Right lobe of liver (tissue), 6 donors: ENCODE measurements around the gene PAX2. TPM values are rescaled to one million over a fixed set of nuclear protein-coding genes. Genes with fewer than 3 reads are reported as not detected.

ENCODE experiments used
- ATAC-seq, 4 donors: fragments of 200-7000 bp; cut with Tn5 transposase; one replicate each; pipeline ENCODE4 v1.9.1; 2020; ENCODE audit warnings: mild to moderate bottlenecking in 4 of 4, moderate library complexity in 4 of 4
- DNase-seq, 3 donors: peaks; one replicate each; pipeline ENCODE4 v3.0.0-alpha.2; 2020
- H3K27ac ChIP-seq, 3 donors: fragments of 200-600 bp; one replicate each; pipeline ENCODE4 v1.8.0; 2022
- H3K27me3 ChIP-seq, 2 donors: fragments of 200-600 bp; one replicate each; pipeline ENCODE4 v1.8.0; 2022
- H3K36me3 ChIP-seq, 4 donors: fragments of 200-600 bp; sonication (generic) in 1 of 4; one replicate each; pipeline versions ENCODE4 v1.5.1 to v1.8.0; 2017 to 2022; ENCODE audit warnings: control low read depth in 1 of 4
- H3K4me1 ChIP-seq, 4 donors: fragments of 200-600 bp; sonication (generic) in 1 of 4; one replicate each; pipeline versions ENCODE4 v1.5.1 to v1.8.0; 2017 to 2022; ENCODE audit warnings: control low read depth in 1 of 4
- H3K4me3 ChIP-seq, 3 donors: fragments of 200-600 bp; one replicate each; pipeline ENCODE4 v1.8.0; 2022
- H3K9me3 ChIP-seq, 4 donors: fragments of 200-600 bp; sonication (generic) in 1 of 4; one replicate each; pipeline versions ENCODE4 v1.5.1 to v1.8.0; 2017 to 2022; ENCODE audit warnings: control low read depth in 1 of 4
- CTCF ChIP-seq, 4 donors: fragments of 200-600 bp in 3 of 4; fragments of 450-650 bp in 1 of 4; IDR thresholded peaks; one replicate each; pipeline versions ENCODE4 v1.5.1 to v1.8.0; 2016 to 2022; ENCODE audit warnings: antibody characterized with exemption in 4 of 4, mild to moderate bottlenecking in 2 of 4
- POLR2A ChIP-seq: fragments of 450-650 bp; IDR thresholded peaks from one replicate; pipeline ENCODE4 v1.6.1; 2017; ENCODE audit warnings: antibody characterized with exemption, mild to moderate bottlenecking
- WGBS: methylation state at CpG from one replicate; pipeline ENCODE4 v1.1.6; 2018; ENCODE audit warnings: low coverage, low lambda C conversion rate; ENCODE audit not compliant: insufficient coverage; ENCODE audit errors: missing lambda C conversion rate; 5-methylcytosine and 5-hydroxymethylcytosine counted together
- intact Hi-C, 2 donors: fragments of 100-400 bp; cut with DNase I; formaldehyde crosslinking; loops; one replicate each; pipeline versions ENCODE4 v1.11.2 to v1.14.1; 2022
- total RNA-seq, 6 experiments: library from RNA; depleted of rRNA in 2 of 6; stranded (reverse); fragments of >200 nt in 2 of 6; fragmentation: NEBNext Ultra II Directional in 3 of 6; extraction: Animal tissue kit (Norgen Biotek cat#: 25700) in 3 of 6; gene quantifications; one replicate each; pipeline versions ENCODE4 v1.1.0 to v1.2.4, GENCODE V29; 2016 to 2023
- donor health status: DM: no; HTN: yes; CAD: no.
- donor health status: DM: no; HTN: no; CAD: no.
- donor health status: DM: no; HTN: no; CAD: no.
- donor health status: DM: no; HTN: yes; CAD: no.
- donor health status: DM: no; HTN: yes; CAD: no.

PAX2 gene
- total RNA-seq, 6 experiments from 2014 or later = 0.24 TPM; not detected in 5

DNA sequence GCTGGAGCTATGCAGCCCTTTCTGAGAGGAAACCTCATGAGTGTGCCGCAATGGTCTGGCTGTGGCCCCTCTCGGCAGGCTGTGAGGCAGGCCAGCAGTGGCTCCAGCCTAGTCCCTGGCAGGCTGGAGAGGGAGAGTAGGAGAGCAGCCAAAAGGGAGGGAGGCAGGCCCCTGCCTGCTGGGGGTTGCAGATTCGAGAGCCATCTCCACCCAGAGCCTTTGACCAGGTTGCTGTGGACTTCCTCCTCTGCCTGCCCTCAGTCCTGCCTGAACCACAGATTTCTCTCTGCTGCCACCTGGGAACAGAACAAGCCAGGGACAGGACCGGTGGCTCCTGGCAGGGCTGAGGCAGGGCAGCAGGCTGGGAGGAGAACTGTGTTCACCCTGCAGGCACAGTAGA, 13.9 kb downstream of the PAX2 start:
- 44% methylated on average over 3 of the region's 4 CpGs for WGBS
- H3K9me3 ChIP-seq = no peaks in the 10 kb centered on the region
- H3K27me3 ChIP-seq = no peaks in the 10 kb centered on the region
- intact Hi-C loops = no loop called here
- H3K4me3 ChIP-seq = no peak overlapping the region
- DNase-seq (no peak), ATAC-seq (peak in 3 of 4 donors; percentile 40 to 61 (median 58))
- no peak overlapping the region for H3K27ac ChIP-seq
- H3K4me1 ChIP-seq = peaks cover 0 to 7% (median 2%) of the 10 kb centered on the region in 4 donors
- no peaks in the 10 kb centered on the region for H3K36me3 ChIP-seq
- no peak for TF ChIP-seq CTCF (IDR thresholded peaks at IDR 0.05)
- TF ChIP-seq POLR2A = no peak

- intact Hi-C loops = no loop called here
- DNase-seq (no peak), ATAC-seq (no peak)
- no peaks in the 10 kb centered on the region for H3K9me3 ChIP-seq
- 42% methylated on average over 5 of the region's 5 CpGs for WGBS
- no peaks in the 10 kb centered on the region for H3K36me3 ChIP-seq
- no peak overlapping the region for H3K4me3 ChIP-seq
- H3K27ac ChIP-seq = no peak overlapping the region
- no peaks in the 10 kb centered on the region for H3K27me3 ChIP-seq
- no peak for TF ChIP-seq POLR2A
- TF ChIP-seq CTCF (IDR thresholded peaks at IDR 0.05) = no peak
- H3K4me1 ChIP-seq = peaks cover 0 to 7% (median 2%) of the 10 kb centered on the region in 4 donors
These were observed 15.3 kb downstream of the PAX2 start for GRCh38 chr10:100760726-100761125.

GRCh38 chr10:100761191-100761590, 15.8 kb downstream of the PAX2 start:
- Histone ChIP-seq H3K36me3 (no peaks in the 10 kb centered on the region), H3K27me3 (no peaks in the 10 kb centered on the region), H3K27ac (no peak overlapping the region), H3K4me1 (peaks cover 0 to 7% (median 2%) of the 10 kb centered on the region in 4 donors), H3K4me3 (no peak overlapping the region), H3K9me3 (no peaks in the 10 kb centered on the region)
- intact Hi-C loops = no loop called here
- no peak for TF ChIP-seq CTCF (IDR thresholded peaks at IDR 0.05)
- no peak for TF ChIP-seq POLR2A
- DNase-seq (no peak), ATAC-seq (no peak)
- WGBS = 93% methylated on average over 4 of the region's 7 CpGs

DNA sequence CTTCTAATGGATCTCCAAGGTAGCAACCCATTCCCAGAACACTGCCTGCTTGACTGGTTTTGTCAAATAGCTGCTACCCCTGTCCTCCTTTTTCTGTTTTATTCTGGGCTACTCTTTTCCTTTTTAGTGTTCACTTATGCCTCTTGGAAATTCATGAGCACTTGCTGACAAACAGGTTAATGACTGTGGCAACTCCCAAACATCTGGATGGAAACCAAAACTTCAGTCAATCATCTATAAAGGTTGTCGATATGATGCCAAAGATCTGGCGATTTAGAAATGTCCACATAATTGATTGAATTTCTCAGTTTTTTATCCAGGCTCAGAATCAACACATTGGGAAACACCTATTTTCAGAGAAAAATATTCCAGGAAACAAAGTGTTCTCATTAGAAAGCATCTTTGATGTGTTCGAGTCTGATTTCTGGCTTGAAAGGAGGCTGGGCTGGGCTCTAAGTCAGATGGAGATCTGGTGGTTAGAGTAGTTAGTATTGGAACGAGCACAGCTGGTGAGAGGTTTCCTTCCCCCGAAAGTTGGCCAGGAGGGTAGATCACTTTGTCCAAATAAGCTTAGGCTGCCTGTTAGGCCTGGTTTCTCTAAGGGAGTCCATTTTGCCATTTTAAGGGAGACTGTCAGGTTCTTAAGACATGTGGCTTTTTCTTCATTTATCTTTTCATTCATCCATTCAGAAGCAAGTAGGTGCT, 17.8 kb downstream of the PAX2 start:
- TF ChIP-seq POLR2A = no peak
- no peak for TF ChIP-seq CTCF (IDR thresholded peaks at IDR 0.05)
- intact Hi-C loops = no loop called here
- peak in 3 of 4 donors; percentile 30 to 58 (median 51) for ATAC-seq
- H3K4me3 ChIP-seq = no peak overlapping the region
- H3K4me1 ChIP-seq = peaks cover 0 to 7% (median 2%) of the 10 kb centered on the region in 4 donors
- H3K36me3 ChIP-seq = no peaks in the 10 kb centered on the region
- no peak overlapping the region for H3K27ac ChIP-seq
- 12% methylated on average over 5 of the region's 5 CpGs for WGBS
- no peaks in the 10 kb centered on the region for H3K9me3 ChIP-seq
- H3K27me3 ChIP-seq = no peaks in the 10 kb centered on the region
- no peak for DNase-seq
